ENCODE data around the gene TACR2.

GRCh38 chr10:69406302-69406811, 10.4 kb downstream of the TACR2 start:
- TF ChIP-seq CTCF (IDR thresholded peaks at IDR 0.05; ENCODE audit: extremely low read depth in 1 of 2, insufficient read depth in 1 of 2, low read depth in 1 of 2, low read length in 2 of 2) (no peak), POLR2A (IDR thresholded peaks at IDR 0.05; ENCODE audit: low read depth, low read length) (no peak), POLR2AphosphoS5 (IDR thresholded peaks at IDR 0.05; ENCODE audit: insufficient read depth, low read depth, low read length) (no peak)

Measured in endothelial cell of umbilical vein (primary cell).